Progenitor cell of endocrine pancreas (in vitro differentiated cells): ENCODE measurements around the gene ADTRP. TPM values are rescaled to one million over a fixed set of nuclear protein-coding genes. Genes with fewer than 3 reads are reported as not detected.

ENCODE experiments used
- DNase-seq: peaks from one replicate; pipeline ENCODE4 v3.0.0; 2021; ENCODE audit warnings: low spot score; ENCODE audit not compliant: unreplicated experiment
- H3K27ac Mint-ChIP-seq: 2 replicates; pipeline ENCODE4 v1.8.0; 2021; ENCODE audit warnings: mild to moderate bottlenecking, moderate library complexity, mixed read lengths
- H3K27me3 Mint-ChIP-seq: 2 replicates; pipeline ENCODE4 v1.8.0; 2021; ENCODE audit warnings: mixed read lengths
- H3K36me3 Mint-ChIP-seq: 2 replicates; pipeline ENCODE4 v1.8.0; 2022; ENCODE audit warnings: mixed read lengths; ENCODE audit not compliant: insufficient read depth
- H3K4me1 Mint-ChIP-seq: 2 replicates; pipeline ENCODE4 v1.8.0; 2021; ENCODE audit warnings: low read depth, mixed read lengths
- H3K4me3 Mint-ChIP-seq: 2 replicates; pipeline ENCODE4 v1.8.0; 2021; ENCODE audit warnings: low read depth, mild to moderate bottlenecking, moderate library complexity, mixed read lengths
- H3K9me3 Mint-ChIP-seq: 2 replicates; pipeline ENCODE4 v1.8.0; 2021; ENCODE audit warnings: low read depth, mixed read lengths
- CTCF ChIP-seq: fragments of 200-600 bp; sonication (generic); IDR thresholded peaks from one replicate; pipeline ENCODE4 v1.5.0; 2021; ENCODE audit warnings: antibody characterized with exemption, mild to moderate bottlenecking; ENCODE audit not compliant: unreplicated experiment
- total RNA-seq: library from RNA; stranded (reverse); gene quantifications from 2 replicates; pipeline ENCODE4 v1.2.1, GENCODE V29; 2021

The ADTRP gene
- total RNA-seq, 1 donor from 2014 or later = not detected

GRCh38 chr6:11796829-11797228 lies 18.2 kb upstream of the ADTRP start:
- Mint-ChIP-seq H3K4me1 (peaks cover 13% of the 10 kb centered on the region), H3K27ac (no peak overlapping the region), H3K27me3 (no peaks in the 10 kb centered on the region), H3K4me3 (no peak overlapping the region), H3K9me3 (peaks cover 6% of the 10 kb centered on the region), H3K36me3 (no peaks in the 10 kb centered on the region)
- TF ChIP-seq CTCF = no peak
- DNase-seq = no peak

GRCh38 chr6:11795403-11795802 lies 16.8 kb upstream of the ADTRP start:
- TF ChIP-seq CTCF = no peak
- H3K4me1 Mint-ChIP-seq = peaks cover 13% of the 10 kb centered on the region
- no peak overlapping the region for H3K4me3 Mint-ChIP-seq
- peaks cover 6% of the 10 kb centered on the region for H3K9me3 Mint-ChIP-seq
- DNase-seq = no peak
- H3K27ac Mint-ChIP-seq = peak overlapping the region; percentile 15
- H3K27me3 Mint-ChIP-seq = no peaks in the 10 kb centered on the region
- H3K36me3 Mint-ChIP-seq = no peaks in the 10 kb centered on the region

- no peak for TF ChIP-seq CTCF
- Mint-ChIP-seq H3K4me1 (peaks cover 13% of the 10 kb centered on the region), H3K9me3 (peaks cover 6% of the 10 kb centered on the region), H3K27me3 (no peaks in the 10 kb centered on the region), H3K4me3 (no peak overlapping the region), H3K27ac (peak overlapping the region; percentile 30), H3K36me3 (no peaks in the 10 kb centered on the region)
- no peak for DNase-seq
Observed at GRCh38 chr6:11793277-11793676, 14.7 kb upstream of the ADTRP start.

GRCh38 chr6:11791354-11792107 lies 12.9 kb upstream of the ADTRP start:
- Mint-ChIP-seq H3K4me3 (no peak overlapping the region), H3K36me3 (no peaks in the 10 kb centered on the region), H3K9me3 (peaks cover 6% of the 10 kb centered on the region), H3K4me1 (peaks cover 13% of the 10 kb centered on the region), H3K27me3 (no peaks in the 10 kb centered on the region), H3K27ac (no peak overlapping the region)
- no peak for DNase-seq
- no peak for TF ChIP-seq CTCF

- Mint-ChIP-seq H3K9me3 (peaks cover 6% of the 10 kb centered on the region), H3K27ac (no peak overlapping the region), H3K4me1 (peaks cover 5% of the 10 kb centered on the region), H3K36me3 (no peaks in the 10 kb centered on the region), H3K4me3 (no peak overlapping the region), H3K27me3 (no peaks in the 10 kb centered on the region)
- no peak for TF ChIP-seq CTCF
- no peak for DNase-seq
Observed at GRCh38 chr6:11789744-11790143, 11.1 kb upstream of the ADTRP start.
